ENCODE results near the gene PDSS2. TPM values are rescaled to one million over a fixed set of nuclear protein-coding genes. Genes with fewer than 3 reads are reported as not detected.

PDSS2 gene
- total and polyA plus RNA-seq, 2 of the 4 experiments (the other 2 are of a cell fraction), result 8.6 to 9.2 TPM

DNA sequence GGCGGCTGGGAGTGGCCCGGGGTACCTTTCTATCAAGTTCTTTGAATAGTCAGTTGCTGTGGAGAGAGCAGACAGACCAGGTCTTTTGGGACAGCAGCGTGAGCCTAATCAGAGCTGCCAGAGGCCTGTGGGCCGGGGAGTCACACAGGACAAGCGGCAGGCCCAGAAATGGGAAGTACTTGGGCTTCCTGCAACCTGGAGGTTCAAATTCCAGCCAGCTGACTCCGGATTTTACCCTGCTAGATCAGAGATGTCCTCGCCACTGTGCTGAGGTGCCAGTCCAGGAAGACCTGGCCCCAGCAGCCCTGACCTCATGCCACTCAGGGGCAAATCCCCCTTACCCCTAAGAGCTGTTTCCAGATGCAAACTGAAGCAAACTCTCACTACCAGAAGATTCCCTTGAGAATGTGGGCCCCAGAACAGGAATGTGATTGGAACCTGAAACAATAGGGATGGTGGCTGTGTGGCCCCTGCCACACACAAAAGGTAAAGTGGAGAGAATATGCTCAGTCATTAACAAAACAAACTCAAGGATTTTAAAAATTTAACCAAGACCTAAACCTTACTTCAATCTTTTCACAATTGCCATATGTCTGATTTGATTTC lies 353.8 kb downstream of the PDSS2 start:
- H3K36me3 ChIP-seq (ENCODE audit: control insufficient read depth, insufficient read depth, low read length), result no peaks in the 10 kb centered on the region
- no peaks in the 10 kb centered on the region for H4K20me1 ChIP-seq (ENCODE audit: insufficient read depth, low read length)
- H2AFZ ChIP-seq (replicated peaks; ENCODE audit: low read length, poor library complexity), result no peak overlapping the region
- TF ChIP-seq RAD21 (IDR thresholded peaks at IDR 0.05; ENCODE audit: low read length) (no peak), CTCF (conservative IDR thresholded peaks at IDR 0.05; ENCODE audit: low read depth, low read length) (no peak), RCOR1 (IDR thresholded peaks at IDR 0.05; ENCODE audit: insufficient replicate concordance, low read length) (no peak), POLR2A (IDR thresholded peaks at IDR 0.05; ENCODE audit: low read depth, low read length) (no peak), ELK1 (IDR thresholded peaks at IDR 0.05; ENCODE audit: borderline replicate concordance, low read depth, low read length) (no peak), MXI1 (IDR thresholded peaks at IDR 0.05; ENCODE audit: borderline replicate concordance, low read depth, low read length) (no peak), NFE2L2 (IDR thresholded peaks at IDR 0.05; ENCODE audit: low read depth, low read length) (no peak), RFX5 (IDR thresholded peaks at IDR 0.05; ENCODE audit: low read depth, low read length) (no peak), CEBPB (IDR thresholded peaks at IDR 0.05; ENCODE audit: low read depth, low read length) (no peak), FOS (IDR thresholded peaks at IDR 0.05; ENCODE audit: low read depth, low read length) (no peak), MAZ (IDR thresholded peaks at IDR 0.05; ENCODE audit: borderline replicate concordance, low read depth, low read length) (no peak), MAFK (IDR thresholded peaks at IDR 0.05; ENCODE audit: low read depth, low read length) (no peak), CHD1 (IDR thresholded peaks at IDR 0.05; ENCODE audit: low read depth, low read length) (no peak), BHLHE40 (IDR thresholded peaks at IDR 0.05; ENCODE audit: low read depth, low read length) (no peak), SMC3 (IDR thresholded peaks at IDR 0.05; ENCODE audit: low read depth, low read length) (no peak)
- TF ChIP-seq, protein P1, sequence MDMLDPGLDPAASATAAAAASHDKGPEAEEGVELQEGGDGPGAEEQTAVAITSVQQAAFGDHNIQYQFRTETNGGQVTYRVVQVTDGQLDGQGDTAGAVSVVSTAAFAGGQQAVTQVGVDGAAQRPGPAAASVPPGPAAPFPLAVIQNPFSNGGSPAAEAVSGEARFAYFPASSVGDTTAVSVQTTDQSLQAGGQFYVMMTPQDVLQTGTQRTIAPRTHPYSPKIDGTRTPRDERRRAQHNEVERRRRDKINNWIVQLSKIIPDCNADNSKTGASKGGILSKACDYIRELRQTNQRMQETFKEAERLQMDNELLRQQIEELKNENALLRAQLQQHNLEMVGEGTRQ (IDR thresholded peaks at IDR 0.05; ENCODE audit: low read depth, low read length), result no peak
- DNase-seq (no peak), ATAC-seq (ENCODE audit: low read depth) (no peak; the same call in 1 of the 2 replicates)
- no peak overlapping the region for H4K5ac ChIP-seq (ENCODE audit: low read depth, low read length)
- H4K8ac ChIP-seq (ENCODE audit: low read depth in 2 of 2, low read length in 2 of 2), result no peak overlapping the region
- in situ Hi-C loops (cut with MboI; ENCODE audit: low sequenced_read_pairs) (no loop called here), dilution Hi-C loops (cut with HindIII; ENCODE audit: low sequenced_read_pairs, unreplicated experiment) (no loop called here), intact Hi-C loops (cut with micrococcal nuclease) (no loop called here)
- H3K4me3 ChIP-seq (ENCODE audit: insufficient read depth, low read depth, low read length), result no peak overlapping the region
- no peak overlapping the region for H2AK9ac ChIP-seq (replicated peaks; ENCODE audit: low read depth, low read length, poor library complexity)
- H3K9ac ChIP-seq (ENCODE audit: low read depth, low read length), result no peak overlapping the region
- no peak overlapping the region for H2BK120ac ChIP-seq (ENCODE audit: low read depth, low read length)
- H2BK15ac ChIP-seq (ENCODE audit: low read depth, low read length), result no peak overlapping the region
- no peak overlapping the region for H3K56ac ChIP-seq (ENCODE audit: extremely low read depth, insufficient read depth, low read length)
- no peak overlapping the region for H4K91ac ChIP-seq (ENCODE audit: insufficient read depth, low read depth, low read length)
- no peak overlapping the region for H2BK20ac ChIP-seq (ENCODE audit: low read depth, low read length)
- no peaks in the 10 kb centered on the region for H3K27me3 ChIP-seq (ENCODE audit: control insufficient read depth, insufficient read depth, low read length)
- no peak overlapping the region for H2AK5ac ChIP-seq (ENCODE audit: low read depth, low read length)
- ChIA-PET POLR2A (ENCODE audit: unreplicated experiment) (no interaction called here), CTCF (no interaction called here)
- H3K4me1 ChIP-seq (ENCODE audit: control insufficient read depth, insufficient read depth, low read length), result no peaks in the 10 kb centered on the region
- H3K23ac ChIP-seq (ENCODE audit: low read depth, low read length), result no peak overlapping the region
- WGBS, 2 experiments (ENCODE audit: extremely low coverage in 2 of 2, insufficient read length in 1 of 2), result 93% methylated on average over 3 of the region's 7 CpGs; no CpG with 5 or more reads in 1 of the 2 experiments
- H3K9me1 ChIP-seq (ENCODE audit: insufficient read depth, low read length), result 0 out of 2 replicates have a peak, but pooled peaks cover 4% of the 10 kb centered on the region
- BruUV-seq (replicated peaks), result no TSS peak
- no peak overlapping the region for H2BK5ac ChIP-seq (ENCODE audit: low read depth, low read length, poor library complexity, severe bottlenecking)
- H3K9me3 ChIP-seq (ENCODE audit: control insufficient read depth, insufficient read depth, low read length), result no peaks in the 10 kb centered on the region
- no peaks in the 10 kb centered on the region for H3K79me1 ChIP-seq (ENCODE audit: low read depth in 1 of 2, low read length in 2 of 2)
- no peak overlapping the region for H3K18ac ChIP-seq (ENCODE audit: low read depth, low read length)
- H3K4me2 ChIP-seq (ENCODE audit: low read depth, low read length), result no peak overlapping the region
- H3K14ac ChIP-seq (replicated peaks; ENCODE audit: low read depth, low read length), result no peak overlapping the region
- no peak overlapping the region for H3K4ac ChIP-seq (ENCODE audit: low read depth, low read length)
- H3K27ac ChIP-seq (ENCODE audit: insufficient read depth, low read length), result no peak overlapping the region

Data from IMR-90 (cell line).